22Rv1 (cell line): Measurements from ENCODE around the gene MYH10.

ENCODE experiments used
- CTCF ChIP-seq: fragments of 450-650 bp; IDR thresholded peaks from 2 replicates; pipeline ENCODE4 v1.5.1; 2017; ENCODE audit warnings: mild to moderate bottlenecking
- ZFX ChIP-seq: fragments of 450-650 bp; IDR thresholded peaks from 2 replicates; pipeline ENCODE4 v1.6.1; 2017; ENCODE audit warnings: antibody characterized with exemption, borderline replicate concordance

- TF ChIP-seq ZFX = no peak
- TF ChIP-seq CTCF = no peak
Measured at GRCh38 chr17:8576559-8577294, 53.8 kb downstream of the MYH10 start.
